ENCODE results near the gene FPR3. TPM values are rescaled to one million over a fixed set of nuclear protein-coding genes. Genes with fewer than 3 reads are reported as not detected.

The FPR3 gene
- total RNA-seq, 1 donor from 2014 or later, result not detected

GRCh38 chr19:51815043-51815442 lies 20.1 kb downstream of the FPR3 start:
- H3K36me3 ChIP-seq (ENCODE audit: control insufficient read depth, insufficient read depth, low read length), result no peaks in the 10 kb centered on the region
- H3K4me3 ChIP-seq (ENCODE audit: low read depth, low read length), result no peak overlapping the region
- TF ChIP-seq CTCF (IDR thresholded peaks at IDR 0.05; ENCODE audit: insufficient read depth, low read length, poor library complexity, severe bottlenecking), result no peak
- H3K27me3 ChIP-seq (ENCODE audit: control insufficient read depth, insufficient read depth, low read length), result no peaks in the 10 kb centered on the region
- no peak for DNase-seq (ENCODE audit: low read depth)

- no peak overlapping the region for H3K4me3 ChIP-seq (ENCODE audit: low read depth, low read length)
- no peaks in the 10 kb centered on the region for H3K27me3 ChIP-seq (ENCODE audit: control insufficient read depth, insufficient read depth, low read length)
- no peaks in the 10 kb centered on the region for H3K36me3 ChIP-seq (ENCODE audit: control insufficient read depth, insufficient read depth, low read length)
- no peak for DNase-seq (ENCODE audit: low read depth)
- no peak for TF ChIP-seq CTCF (IDR thresholded peaks at IDR 0.05; ENCODE audit: insufficient read depth, low read length, poor library complexity, severe bottlenecking)
These were observed 21.8 kb downstream of the FPR3 start for GRCh38 chr19:51816711-51817110.

GRCh38 chr19:51820011-51820410 lies 25.1 kb downstream of the FPR3 start:
- DNase-seq (ENCODE audit: low read depth), result no peak
- no peak for TF ChIP-seq CTCF (IDR thresholded peaks at IDR 0.05; ENCODE audit: insufficient read depth, low read length, poor library complexity, severe bottlenecking)
- Histone ChIP-seq H3K4me3 (ENCODE audit: low read depth, low read length) (no peak overlapping the region), H3K27me3 (ENCODE audit: control insufficient read depth, insufficient read depth, low read length) (no peaks in the 10 kb centered on the region), H3K36me3 (ENCODE audit: control insufficient read depth, insufficient read depth, low read length) (no peaks in the 10 kb centered on the region)

- H3K27me3 ChIP-seq (ENCODE audit: control insufficient read depth, insufficient read depth, low read length), result no peaks in the 10 kb centered on the region
- no peak for TF ChIP-seq CTCF (IDR thresholded peaks at IDR 0.05; ENCODE audit: insufficient read depth, low read length, poor library complexity, severe bottlenecking)
- DNase-seq (ENCODE audit: low read depth), result no peak
- no peak overlapping the region for H3K4me3 ChIP-seq (ENCODE audit: low read depth, low read length)
- no peaks in the 10 kb centered on the region for H3K36me3 ChIP-seq (ENCODE audit: control insufficient read depth, insufficient read depth, low read length)
These were observed 26.0 kb downstream of the FPR3 start for GRCh38 chr19:51820831-51821446.

GRCh38 chr19:51821456-51821855 lies 26.5 kb downstream of the FPR3 start:
- Histone ChIP-seq H3K4me3 (ENCODE audit: low read depth, low read length) (no peak overlapping the region), H3K27me3 (ENCODE audit: control insufficient read depth, insufficient read depth, low read length) (no peaks in the 10 kb centered on the region), H3K36me3 (ENCODE audit: control insufficient read depth, insufficient read depth, low read length) (no peaks in the 10 kb centered on the region)
- TF ChIP-seq CTCF (IDR thresholded peaks at IDR 0.05; ENCODE audit: insufficient read depth, low read length, poor library complexity, severe bottlenecking), result no peak
- no peak for DNase-seq (ENCODE audit: low read depth)

- TF ChIP-seq CTCF (IDR thresholded peaks at IDR 0.05; ENCODE audit: insufficient read depth, low read length, poor library complexity, severe bottlenecking), result no peak
- no peak for DNase-seq (ENCODE audit: low read depth)
- Histone ChIP-seq H3K4me3 (ENCODE audit: low read depth, low read length) (no peak overlapping the region), H3K27me3 (ENCODE audit: control insufficient read depth, insufficient read depth, low read length) (no peaks in the 10 kb centered on the region), H3K36me3 (ENCODE audit: control insufficient read depth, insufficient read depth, low read length) (no peaks in the 10 kb centered on the region)
These were observed 27.0 kb downstream of the FPR3 start for GRCh38 chr19:51821921-51822320.

Measured in kidney epithelial cell (primary cell).